Measurements from ENCODE around the gene CCDC85B.

DNA sequence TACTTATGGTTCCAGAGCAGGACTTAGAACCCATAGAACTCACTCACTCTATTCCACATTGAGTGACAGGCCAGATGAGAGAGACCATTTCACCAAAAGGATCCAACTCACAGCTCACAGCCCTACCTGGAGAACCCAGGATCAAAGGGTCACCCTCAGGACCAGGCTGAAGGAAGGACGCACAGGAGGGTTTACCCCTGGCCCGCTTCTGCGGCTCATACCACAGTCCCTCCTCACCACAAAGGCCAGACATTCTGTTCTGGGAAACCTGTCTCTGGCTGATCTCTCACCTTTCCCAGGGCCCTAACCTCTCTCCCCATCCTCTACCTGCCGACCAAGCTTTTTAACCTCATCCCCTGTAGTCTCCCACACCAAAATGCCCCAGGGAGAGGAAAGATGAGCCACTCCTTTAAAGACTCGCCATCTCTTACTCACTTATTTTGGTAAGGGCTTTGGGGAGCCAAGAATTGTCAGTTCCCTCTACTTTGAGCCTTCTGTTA is 5.1 kb downstream of the CCDC85B start:
- TF ChIP-seq, protein P1, sequence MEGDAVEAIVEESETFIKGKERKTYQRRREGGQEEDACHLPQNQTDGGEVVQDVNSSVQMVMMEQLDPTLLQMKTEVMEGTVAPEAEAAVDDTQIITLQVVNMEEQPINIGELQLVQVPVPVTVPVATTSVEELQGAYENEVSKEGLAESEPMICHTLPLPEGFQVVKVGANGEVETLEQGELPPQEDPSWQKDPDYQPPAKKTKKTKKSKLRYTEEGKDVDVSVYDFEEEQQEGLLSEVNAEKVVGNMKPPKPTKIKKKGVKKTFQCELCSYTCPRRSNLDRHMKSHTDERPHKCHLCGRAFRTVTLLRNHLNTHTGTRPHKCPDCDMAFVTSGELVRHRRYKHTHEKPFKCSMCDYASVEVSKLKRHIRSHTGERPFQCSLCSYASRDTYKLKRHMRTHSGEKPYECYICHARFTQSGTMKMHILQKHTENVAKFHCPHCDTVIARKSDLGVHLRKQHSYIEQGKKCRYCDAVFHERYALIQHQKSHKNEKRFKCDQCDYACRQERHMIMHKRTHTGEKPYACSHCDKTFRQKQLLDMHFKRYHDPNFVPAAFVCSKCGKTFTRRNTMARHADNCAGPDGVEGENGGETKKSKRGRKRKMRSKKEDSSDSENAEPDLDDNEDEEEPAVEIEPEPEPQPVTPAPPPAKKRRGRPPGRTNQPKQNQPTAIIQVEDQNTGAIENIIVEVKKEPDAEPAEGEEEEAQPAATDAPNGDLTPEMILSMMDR (IDR thresholded peaks at IDR 0.05; ENCODE audit: control extremely low read depth in 1 of 3, insufficient read depth in 1 of 3, low read depth in 1 of 3, low read length in 3 of 3): no peak
- no peak; a peak in 1 of 3 replicates for TF ChIP-seq POLR2A (IDR thresholded peaks at IDR 0.05; ENCODE audit: control extremely low read depth in 1 of 2, low read depth in 2 of 2, low read length in 2 of 2)
- no peak for TF ChIP-seq SP1 (IDR thresholded peaks at IDR 0.05; ENCODE audit: low read depth, low read length)
- no peak for TF ChIP-seq CBX8 (IDR thresholded peaks at IDR 0.05; ENCODE audit: borderline replicate concordance, low read depth, low read length)
- no peak for TF ChIP-seq RFX5 (IDR thresholded peaks at IDR 0.05; ENCODE audit: borderline replicate concordance, low read depth, low read length)
- TF ChIP-seq POLR2AphosphoS5 (IDR thresholded peaks at IDR 0.05; ENCODE audit: low read depth, low read length): no peak
- no peak for TF ChIP-seq YY1 (IDR thresholded peaks at IDR 0.05; ENCODE audit: low read depth, low read length)
- TF ChIP-seq NRF1 (IDR thresholded peaks at IDR 0.05; ENCODE audit: low read depth, low read length): no peak
- TF ChIP-seq, protein P2, sequence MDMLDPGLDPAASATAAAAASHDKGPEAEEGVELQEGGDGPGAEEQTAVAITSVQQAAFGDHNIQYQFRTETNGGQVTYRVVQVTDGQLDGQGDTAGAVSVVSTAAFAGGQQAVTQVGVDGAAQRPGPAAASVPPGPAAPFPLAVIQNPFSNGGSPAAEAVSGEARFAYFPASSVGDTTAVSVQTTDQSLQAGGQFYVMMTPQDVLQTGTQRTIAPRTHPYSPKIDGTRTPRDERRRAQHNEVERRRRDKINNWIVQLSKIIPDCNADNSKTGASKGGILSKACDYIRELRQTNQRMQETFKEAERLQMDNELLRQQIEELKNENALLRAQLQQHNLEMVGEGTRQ (IDR thresholded peaks at IDR 0.05; ENCODE audit: low read length): no peak
- TF ChIP-seq BRCA1 (IDR thresholded peaks at IDR 0.05; ENCODE audit: low read depth, low read length): no peak
- TF ChIP-seq ZNF274 (IDR thresholded peaks at IDR 0.05; ENCODE audit: borderline replicate concordance, extremely low read depth, low read length): no peak
- no peak for TF ChIP-seq SAP30 (IDR thresholded peaks at IDR 0.05; ENCODE audit: insufficient read depth, insufficient replicate concordance, low read length)
- TF ChIP-seq MAX (IDR thresholded peaks at IDR 0.05): no peak
- TF ChIP-seq RAD21 (IDR thresholded peaks at IDR 0.05 in 1 of 2, conservative IDR thresholded peaks at IDR 0.05 in 1 of 2; ENCODE audit: low read depth in 2 of 2, low read length in 2 of 2): no peak

Measured in H1 (cell line).